ENCODE results near the gene SPATS2L.

SPATS2L gene

DNA sequence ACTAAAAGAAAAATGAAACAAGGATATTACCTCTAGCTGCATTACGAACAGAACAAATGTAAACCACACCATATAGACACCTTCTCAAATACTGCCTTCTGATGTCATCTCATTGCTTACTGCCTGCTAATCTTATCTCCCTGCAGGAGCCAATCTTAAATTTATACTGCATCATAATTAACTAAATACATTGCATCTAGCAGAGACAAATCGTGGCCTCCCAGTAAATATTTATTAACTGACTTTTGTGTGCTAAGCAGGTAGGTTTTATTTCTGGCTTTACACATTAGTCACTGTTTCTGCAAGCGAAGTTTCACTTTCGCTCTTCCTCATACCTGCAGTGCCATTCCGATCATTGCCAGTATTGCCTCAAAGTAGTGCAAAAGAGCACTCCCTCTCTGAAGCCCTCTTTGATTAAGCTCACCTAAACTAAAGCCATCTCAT lies 67.5 kb downstream of the SPATS2L start:
- no peak for DNase-seq (ENCODE audit: low spot score)
- no peak for FAIRE-seq

- FAIRE-seq (no peak), DNase-seq (ENCODE audit: low spot score) (no peak)
Observed at GRCh38 chr2:200376513-200377354, 70.2 kb downstream of the SPATS2L start.

DNA sequence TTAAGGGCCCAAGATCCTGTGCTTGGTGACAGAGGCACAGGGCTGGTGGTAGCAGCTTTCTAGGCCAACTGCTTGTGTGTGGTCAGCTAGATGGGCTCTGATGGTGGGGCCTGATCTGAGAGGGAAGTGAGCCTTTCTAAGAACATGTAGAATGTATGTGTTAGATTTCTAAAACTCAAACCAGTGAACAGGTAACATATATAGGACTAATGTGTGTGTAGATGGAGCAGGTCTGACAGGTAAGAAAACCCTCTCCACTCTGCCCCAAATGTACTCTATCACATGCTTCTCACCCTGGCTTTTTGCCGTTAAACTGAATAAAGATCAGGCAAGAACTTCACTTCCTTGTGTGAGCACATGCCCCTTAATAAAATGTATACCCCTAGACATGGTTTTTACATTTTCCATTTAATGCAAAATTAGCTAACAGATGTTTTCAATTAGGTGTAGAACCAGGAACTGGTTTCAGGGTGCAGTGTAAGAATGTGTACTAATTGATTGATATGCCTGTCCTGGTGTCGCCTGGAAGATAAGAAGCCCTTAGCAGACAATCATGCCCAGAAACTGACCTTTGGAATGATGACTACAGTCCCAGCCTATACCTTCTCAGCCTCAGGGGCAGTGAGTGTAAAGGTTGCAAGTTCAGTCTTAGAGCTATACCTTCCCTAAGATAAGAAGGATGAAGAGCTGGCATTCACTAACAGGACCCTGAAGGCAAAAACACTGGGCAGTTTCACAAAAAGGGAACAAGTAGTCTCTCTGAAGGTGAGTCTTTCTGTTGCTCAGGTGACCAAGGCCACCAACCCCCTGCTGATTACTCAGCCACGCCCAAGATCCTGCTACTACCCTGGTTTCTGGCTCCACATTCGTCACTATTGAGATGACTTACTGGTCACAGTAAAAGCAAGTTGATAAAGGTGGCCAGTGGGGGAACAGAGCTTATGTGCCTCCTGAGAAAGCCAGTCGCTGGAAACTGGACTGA lies 71.2 kb downstream of the SPATS2L start:
- FAIRE-seq, result no peak

DNA sequence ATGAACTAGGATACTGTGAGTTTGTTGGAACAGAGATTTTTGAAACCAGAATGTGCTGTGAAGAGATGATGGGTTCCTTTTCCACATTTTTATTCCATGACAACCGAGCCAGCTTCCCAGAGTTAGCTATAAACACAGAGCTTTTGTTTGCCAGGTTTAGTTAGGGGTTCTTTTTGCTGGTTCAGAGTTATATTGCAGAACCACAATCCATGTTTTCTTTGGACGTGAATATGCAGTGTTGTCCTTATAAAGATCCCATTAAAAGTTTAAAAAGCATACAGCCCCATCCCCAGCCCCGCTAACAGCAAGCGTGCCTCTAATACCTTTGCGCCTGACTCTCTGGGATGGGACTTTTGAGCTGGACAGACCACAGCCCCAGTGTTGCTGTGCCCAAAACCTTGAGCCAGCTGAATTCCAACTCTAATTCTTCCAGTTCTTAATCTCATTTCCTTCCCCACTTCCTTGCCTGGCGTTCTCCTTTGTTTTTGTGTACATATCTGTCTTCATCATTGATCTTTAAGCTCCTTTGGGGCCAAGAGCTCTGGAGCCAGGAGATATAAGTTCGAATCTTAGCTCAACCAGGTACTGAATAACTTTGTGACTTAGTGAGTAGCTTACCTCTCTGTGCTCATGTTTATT lies 72.3 kb downstream of the SPATS2L start:
- DNase-seq (ENCODE audit: low spot score), result no peak
- no peak for FAIRE-seq

More for the DNA sequence above, 71.2 kb downstream of the SPATS2L start:
- DNase-seq (ENCODE audit: low spot score), result no peak

DNA sequence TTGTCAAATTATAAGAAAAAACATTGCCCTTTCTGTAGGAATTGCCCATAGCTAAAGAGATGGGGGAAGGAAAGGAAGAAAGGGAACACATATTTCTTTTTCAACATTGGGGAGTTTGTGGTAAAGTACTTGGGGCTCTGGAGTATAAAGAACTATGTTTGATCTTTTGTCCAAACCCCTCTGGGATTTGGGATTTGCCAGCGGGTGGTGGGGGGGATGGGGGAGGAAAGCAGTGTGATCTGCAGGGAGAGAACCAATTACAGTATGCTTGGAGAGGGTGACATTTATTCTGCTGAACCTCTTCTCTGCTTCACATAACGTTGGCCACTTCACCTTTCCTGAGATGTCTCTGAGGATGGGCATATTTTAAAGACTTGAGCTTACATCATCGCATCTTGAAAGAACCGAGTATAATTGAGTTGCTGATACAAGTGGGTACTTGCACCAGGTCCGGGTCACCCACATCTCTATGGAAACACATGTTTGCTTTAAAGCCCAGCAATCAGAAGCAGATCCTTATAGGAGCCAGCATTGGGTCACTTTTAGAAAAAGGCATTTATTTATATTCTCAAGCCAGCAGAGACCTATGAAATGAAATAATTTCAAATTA lies 73.1 kb downstream of the SPATS2L start:
- FAIRE-seq (no peak), DNase-seq (ENCODE audit: low spot score) (no peak)

DNA sequence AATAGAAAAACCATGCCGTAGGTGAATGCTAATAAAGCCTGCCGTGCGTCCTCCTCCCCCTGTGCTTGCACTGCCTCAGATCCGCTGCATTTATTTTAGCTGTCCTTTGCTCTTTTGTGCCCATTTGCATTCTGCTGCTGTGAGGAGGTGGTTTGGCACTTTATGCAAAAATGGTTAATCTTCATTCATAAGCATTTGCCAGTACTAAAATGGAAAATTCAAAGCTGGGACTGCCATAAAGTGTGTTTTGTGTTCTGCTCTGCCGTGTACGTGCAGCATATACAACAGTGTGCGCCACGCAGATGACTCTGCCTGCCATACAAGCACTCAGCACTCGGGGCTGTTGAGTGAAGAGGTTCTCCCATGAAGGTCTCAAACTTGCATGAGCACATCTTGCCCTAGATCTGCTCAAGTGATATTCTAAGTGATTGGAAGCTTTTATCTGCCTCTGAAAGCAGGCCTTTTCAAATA lies 73.6 kb downstream of the SPATS2L start:
- DNase-seq (ENCODE audit: low spot score) (no peak), FAIRE-seq (no peak)

DNA sequence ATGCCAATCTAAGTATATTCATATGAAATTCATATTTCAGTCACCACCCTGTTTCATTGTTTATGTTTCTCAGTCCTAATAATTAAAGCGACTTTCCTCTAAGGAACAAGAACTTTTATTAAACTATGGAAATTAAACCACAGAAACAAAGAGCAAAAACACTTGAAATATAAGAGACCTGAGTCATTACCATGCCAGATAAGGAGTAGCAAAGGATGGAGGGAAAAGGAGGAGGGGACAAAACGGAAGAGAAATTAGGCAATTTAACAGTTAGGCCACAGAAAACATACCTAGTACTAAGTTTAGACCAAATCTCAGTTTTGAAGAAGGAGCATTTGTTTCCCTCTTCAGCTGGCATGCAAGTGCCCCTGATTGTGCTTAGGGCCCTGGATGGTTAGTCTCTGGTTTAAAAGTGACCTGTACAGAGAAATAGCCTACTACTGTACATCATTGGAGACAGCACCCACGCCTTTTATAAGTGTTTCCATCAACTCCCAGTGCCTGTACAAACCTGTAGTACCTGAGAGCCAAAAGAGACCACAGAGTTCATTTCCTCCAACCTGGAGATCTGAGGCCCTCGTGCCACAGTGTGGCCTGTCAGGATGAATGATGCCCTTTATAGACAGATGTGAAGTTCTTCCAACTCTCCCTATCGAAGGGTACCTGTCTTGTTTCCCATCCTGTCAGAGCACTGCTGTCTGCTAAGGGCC lies 74.5 kb downstream of the SPATS2L start:
- FAIRE-seq (no peak), DNase-seq (ENCODE audit: low spot score) (peak; percentile 35)

GRCh38 chr2:200382874-200383273 lies 76.4 kb downstream of the SPATS2L start:
- DNase-seq (ENCODE audit: low spot score), result no peak
- no peak for FAIRE-seq

- DNase-seq (ENCODE audit: low spot score) (no peak), FAIRE-seq (no peak)
Observed at GRCh38 chr2:200383380-200384110, 77.1 kb downstream of the SPATS2L start.

DNA sequence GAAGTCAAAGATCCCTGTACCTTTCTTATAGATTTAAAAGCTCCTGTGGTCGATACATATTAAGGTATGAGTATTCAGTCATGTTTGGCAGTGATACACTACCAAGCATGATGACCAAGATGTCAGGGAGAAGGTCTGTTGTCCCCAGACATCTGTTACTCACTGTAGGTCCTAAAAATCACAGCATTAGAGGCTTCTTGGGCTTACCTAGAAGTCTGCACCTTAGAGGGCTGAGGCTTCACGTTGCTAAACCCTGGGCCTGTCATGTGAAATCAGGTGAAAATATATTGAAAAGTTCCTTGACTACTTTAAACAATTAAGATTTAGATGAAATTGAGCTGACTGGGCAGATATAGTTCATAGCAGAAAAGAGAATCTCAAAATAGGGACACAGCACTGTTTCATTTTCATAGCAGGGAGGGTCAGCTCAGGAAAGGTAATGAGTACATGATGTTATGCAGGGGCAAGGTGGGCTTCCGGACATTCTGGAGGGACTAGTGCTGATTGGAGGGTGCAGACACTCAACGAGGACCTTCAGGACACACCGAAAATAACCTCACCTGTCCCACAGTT lies 78.7 kb downstream of the SPATS2L start:
- no peak for DNase-seq (ENCODE audit: low spot score)
- no peak for FAIRE-seq

DNA sequence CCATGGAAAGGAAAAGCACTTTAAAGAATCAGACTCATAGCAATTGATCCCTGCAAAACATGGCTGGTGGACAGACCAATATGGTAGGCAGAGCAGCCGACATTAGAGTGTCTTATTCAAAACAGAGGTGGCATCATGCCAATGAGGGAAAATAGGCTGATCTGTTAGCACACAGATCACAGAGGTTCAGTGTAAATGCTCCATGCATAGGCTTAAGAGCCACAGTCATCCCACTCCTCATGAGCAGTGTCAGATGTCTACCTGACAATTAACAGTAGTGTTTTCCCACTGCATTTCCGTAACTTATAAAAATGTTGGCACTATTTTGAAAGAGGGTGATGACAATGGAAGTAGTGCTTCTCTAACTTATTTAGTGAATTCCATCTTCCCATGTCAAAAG lies 86.7 kb downstream of the SPATS2L start:
- FAIRE-seq (no peak), DNase-seq (ENCODE audit: low spot score) (no peak)

GRCh38 chr2:200394045-200394444 lies 87.6 kb downstream of the SPATS2L start:
- DNase-seq (ENCODE audit: low spot score) (no peak), FAIRE-seq (no peak)

- FAIRE-seq, result no peak
Observed at GRCh38 chr2:200396781-200397242, 90.3 kb downstream of the SPATS2L start.

DNA sequence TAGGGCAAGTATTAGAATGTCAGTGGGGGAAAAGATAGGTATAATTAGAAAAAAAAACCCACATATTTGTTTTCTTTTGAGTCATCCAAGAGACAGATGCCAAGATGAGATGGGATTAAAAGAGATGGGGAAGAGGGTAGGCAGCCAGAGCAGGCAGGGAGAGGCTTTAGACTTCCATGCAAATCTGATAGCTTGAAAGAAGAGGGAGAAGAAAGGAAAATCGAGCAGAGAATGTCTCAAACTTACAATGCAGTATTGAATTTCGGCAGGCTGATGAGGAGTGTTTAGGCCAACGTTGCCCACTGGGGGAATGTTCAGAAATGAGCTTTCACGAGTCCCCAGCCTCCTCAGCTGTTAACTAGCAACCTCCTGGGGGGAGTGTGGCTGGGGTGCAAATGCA lies 91.3 kb downstream of the SPATS2L start:
- no peak for DNase-seq (ENCODE audit: low spot score)
- no peak for FAIRE-seq

More at GRCh38 chr2:200396781-200397242, 90.3 kb downstream of the SPATS2L start:
- DNase-seq (ENCODE audit: low spot score), result no peak

GRCh38 chr2:200399046-200399445 lies 92.6 kb downstream of the SPATS2L start:
- no peak for DNase-seq (ENCODE audit: low spot score)
- FAIRE-seq, result no peak

DNA sequence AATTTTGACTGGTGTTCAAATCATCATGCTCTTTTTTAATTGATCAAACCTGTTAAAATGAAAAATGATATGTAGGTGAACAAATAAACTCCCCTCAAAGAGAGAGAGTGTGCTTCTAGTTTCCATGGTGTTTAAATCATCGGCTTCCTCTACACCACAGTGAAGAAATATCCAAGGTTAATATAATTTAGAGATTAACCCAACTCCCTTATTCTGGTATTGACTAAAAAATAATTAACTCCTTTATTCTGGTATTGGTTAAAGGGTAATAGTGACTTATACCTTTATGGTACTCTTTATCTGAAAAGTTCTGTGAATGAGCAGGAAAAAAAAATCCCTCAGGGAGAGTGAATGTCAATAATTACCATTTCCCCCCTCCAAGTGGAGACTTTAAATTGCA lies 93.1 kb downstream of the SPATS2L start:
- no peak for FAIRE-seq

GRCh38 chr2:200403814-200404213 lies 97.3 kb downstream of the SPATS2L start:
- FAIRE-seq, result no peak

More for the DNA sequence above, 93.1 kb downstream of the SPATS2L start:
- no peak for DNase-seq (ENCODE audit: low spot score)

GRCh38 chr2:200404615-200405014 lies 98.1 kb downstream of the SPATS2L start:
- FAIRE-seq (no peak), DNase-seq (ENCODE audit: low spot score) (no peak)

More at GRCh38 chr2:200403814-200404213, 97.3 kb downstream of the SPATS2L start:
- no peak for DNase-seq (ENCODE audit: low spot score)

All from urothelium cell line (cell line).